Measurements from ENCODE around the gene ADGRF3.

GRCh38 chr2:26290001-26290400 lies 56.6 kb downstream of the ADGRF3 start:
- TF ChIP-seq POLR2AphosphoS5 (IDR thresholded peaks at IDR 0.05; ENCODE audit: low read depth, low read length) (no peak), POLR2A (IDR thresholded peaks at IDR 0.05; ENCODE audit: low read depth, low read length) (no peak), TAF1 (IDR thresholded peaks at IDR 0.05; ENCODE audit: borderline replicate concordance, low read depth, low read length) (no peak)

All from GM12892 (cell line).